Activated naive CD8-positive, alpha-beta T cell (primary cell): ENCODE data around the gene SEC14L1.

Experiments used
- H3K27ac Mint-ChIP-seq: one replicate; pipeline ENCODE4 v1.8.0; 2021; ENCODE audit warnings: mixed read lengths
- H3K27me3 Mint-ChIP-seq: one replicate; pipeline ENCODE4 v1.8.0; 2021; ENCODE audit warnings: mixed read lengths
- H3K36me3 Mint-ChIP-seq: one replicate; pipeline ENCODE4 v1.8.0; 2021; ENCODE audit warnings: mixed read lengths
- H3K4me1 Mint-ChIP-seq: one replicate; pipeline ENCODE4 v1.8.0; 2021; ENCODE audit warnings: low read depth, mixed read lengths
- H3K4me3 Mint-ChIP-seq: one replicate; pipeline ENCODE4 v1.8.0; 2021; ENCODE audit warnings: mild to moderate bottlenecking, mixed read lengths
- H3K9me3 Mint-ChIP-seq: one replicate; pipeline ENCODE4 v1.8.0; 2021; ENCODE audit warnings: low read depth, mixed read lengths

The SEC14L1 gene

GRCh38 chr17:77160091-77160874 lies 19.5 kb downstream of the SEC14L1 start:
- Mint-ChIP-seq H3K4me3 (no peak overlapping the region), H3K27ac (no peak overlapping the region), H3K36me3 (peaks cover 14% of the 10 kb centered on the region), H3K9me3 (no peaks in the 10 kb centered on the region), H3K4me1 (peaks cover 51% of the 10 kb centered on the region), H3K27me3 (no peaks in the 10 kb centered on the region)

GRCh38 chr17:77160875-77161530 lies 20.2 kb downstream of the SEC14L1 start:
- Mint-ChIP-seq H3K4me1 (peaks cover 53% of the 10 kb centered on the region), H3K27me3 (no peaks in the 10 kb centered on the region), H3K9me3 (no peaks in the 10 kb centered on the region), H3K36me3 (peaks cover 19% of the 10 kb centered on the region), H3K27ac (no peak overlapping the region), H3K4me3 (no peak overlapping the region)

- H3K4me3 Mint-ChIP-seq, result no peak overlapping the region
- peaks cover 52% of the 10 kb centered on the region for H3K4me1 Mint-ChIP-seq
- H3K36me3 Mint-ChIP-seq, result peaks cover 21% of the 10 kb centered on the region
- H3K27ac Mint-ChIP-seq, result no peak overlapping the region
- H3K9me3 Mint-ChIP-seq, result no peaks in the 10 kb centered on the region
- no peaks in the 10 kb centered on the region for H3K27me3 Mint-ChIP-seq
These were observed 21.2 kb downstream of the SEC14L1 start for GRCh38 chr17:77161953-77162352.

- H3K4me3 Mint-ChIP-seq, result no peak overlapping the region
- H3K27me3 Mint-ChIP-seq, result no peaks in the 10 kb centered on the region
- peaks cover 25% of the 10 kb centered on the region for H3K36me3 Mint-ChIP-seq
- H3K4me1 Mint-ChIP-seq, result peaks cover 49% of the 10 kb centered on the region
- H3K9me3 Mint-ChIP-seq, result no peaks in the 10 kb centered on the region
- H3K27ac Mint-ChIP-seq, result peak overlapping the region; percentile 69
These were observed 22.2 kb downstream of the SEC14L1 start for GRCh38 chr17:77163001-77163400.

GRCh38 chr17:77163511-77164280 lies 22.9 kb downstream of the SEC14L1 start:
- Mint-ChIP-seq H3K4me3 (no peak overlapping the region), H3K9me3 (no peaks in the 10 kb centered on the region), H3K27me3 (no peaks in the 10 kb centered on the region), H3K4me1 (peaks cover 46% of the 10 kb centered on the region), H3K36me3 (peaks cover 27% of the 10 kb centered on the region), H3K27ac (peak overlapping the region; percentile 69)

GRCh38 chr17:77164483-77165091 lies 23.8 kb downstream of the SEC14L1 start:
- H3K4me3 Mint-ChIP-seq, result peak overlapping the region; percentile 48
- peaks cover 30% of the 10 kb centered on the region for H3K36me3 Mint-ChIP-seq
- H3K27me3 Mint-ChIP-seq, result no peaks in the 10 kb centered on the region
- H3K4me1 Mint-ChIP-seq, result peaks cover 46% of the 10 kb centered on the region
- no peaks in the 10 kb centered on the region for H3K9me3 Mint-ChIP-seq
- H3K27ac Mint-ChIP-seq, result peak overlapping the region; percentile 86

- Mint-ChIP-seq H3K9me3 (no peaks in the 10 kb centered on the region), H3K36me3 (peaks cover 33% of the 10 kb centered on the region), H3K4me1 (peaks cover 39% of the 10 kb centered on the region), H3K4me3 (no peak overlapping the region), H3K27ac (peak overlapping the region; percentile 86), H3K27me3 (no peaks in the 10 kb centered on the region)
These were observed 24.8 kb downstream of the SEC14L1 start for GRCh38 chr17:77165577-77165976.

- Mint-ChIP-seq H3K4me1 (peaks cover 30% of the 10 kb centered on the region), H3K27me3 (no peaks in the 10 kb centered on the region), H3K36me3 (peaks cover 33% of the 10 kb centered on the region), H3K9me3 (no peaks in the 10 kb centered on the region), H3K27ac (no peak overlapping the region), H3K4me3 (no peak overlapping the region)
These were observed 26.9 kb downstream of the SEC14L1 start for GRCh38 chr17:77167472-77168306.

- Mint-ChIP-seq H3K27ac (no peak overlapping the region), H3K4me3 (no peak overlapping the region), H3K4me1 (peaks cover 2% of the 10 kb centered on the region), H3K9me3 (peaks cover 7% of the 10 kb centered on the region), H3K27me3 (no peaks in the 10 kb centered on the region), H3K36me3 (peaks cover 29% of the 10 kb centered on the region)
These were observed 32.3 kb downstream of the SEC14L1 start for GRCh38 chr17:77173104-77173503.

GRCh38 chr17:77174928-77175661 lies 34.3 kb downstream of the SEC14L1 start:
- H3K36me3 Mint-ChIP-seq, result peaks cover 22% of the 10 kb centered on the region
- H3K27ac Mint-ChIP-seq, result no peak overlapping the region

GRCh38 chr17:77177002-77177741 lies 36.4 kb downstream of the SEC14L1 start:
- H3K4me3 Mint-ChIP-seq, result no peak overlapping the region
- H3K36me3 Mint-ChIP-seq, result peaks cover 20% of the 10 kb centered on the region
- H3K4me1 Mint-ChIP-seq, result peaks cover 26% of the 10 kb centered on the region
- H3K27me3 Mint-ChIP-seq, result no peaks in the 10 kb centered on the region
- H3K9me3 Mint-ChIP-seq, result peaks cover 7% of the 10 kb centered on the region
- H3K27ac Mint-ChIP-seq, result no peak overlapping the region

More at GRCh38 chr17:77174928-77175661, 34.3 kb downstream of the SEC14L1 start:
- Mint-ChIP-seq H3K4me3 (no peak overlapping the region), H3K27me3 (no peaks in the 10 kb centered on the region), H3K4me1 (peaks cover 9% of the 10 kb centered on the region), H3K9me3 (peaks cover 7% of the 10 kb centered on the region)

- no peak overlapping the region for H3K27ac Mint-ChIP-seq
- peaks cover 19% of the 10 kb centered on the region for H3K36me3 Mint-ChIP-seq
- H3K9me3 Mint-ChIP-seq, result peaks cover 7% of the 10 kb centered on the region
- H3K4me1 Mint-ChIP-seq, result peaks cover 35% of the 10 kb centered on the region
- H3K4me3 Mint-ChIP-seq, result no peak overlapping the region
- H3K27me3 Mint-ChIP-seq, result no peaks in the 10 kb centered on the region
These were observed 37.3 kb downstream of the SEC14L1 start for GRCh38 chr17:77178050-77178449.

GRCh38 chr17:77178563-77178962 lies 37.8 kb downstream of the SEC14L1 start:
- Mint-ChIP-seq H3K4me1 (peaks cover 39% of the 10 kb centered on the region), H3K27ac (no peak overlapping the region), H3K4me3 (no peak overlapping the region), H3K9me3 (peaks cover 7% of the 10 kb centered on the region), H3K27me3 (no peaks in the 10 kb centered on the region), H3K36me3 (peaks cover 13% of the 10 kb centered on the region)
